B cell (primary cell): Measurements from ENCODE around the gene ERI3. TPM values are rescaled to one million over a fixed set of nuclear protein-coding genes. Genes with fewer than 3 reads are reported as not detected.

Experiments used
- ATAC-seq: fragments of 200-7000 bp; cut with Tn5 transposase; one replicate; pipeline ENCODE4 v1.10.0; 2021; ENCODE audit warnings: low read depth, mild to moderate bottlenecking, moderate number of reproducible peaks, moderate library complexity
- CTCF ChIA-PET: fragments of 350-600 bp; sonication (Branson Sonifier 250); formaldehyde crosslinking; loops from one replicate; lab custom pipeline; 2021; ENCODE audit warnings: antibody characterized with exemption, inconsistent platforms; lab: Charles Lee
- POLR2A ChIA-PET: fragments of 350-600 bp; sonication (Branson Sonifier 250); formaldehyde crosslinking; loops from one replicate; lab custom pipeline; 2021; ENCODE audit warnings: antibody characterized with exemption; lab: Charles Lee
- DNase-seq: peaks from one replicate; pipeline ENCODE4 v3.0.0; 2013
- H2AFZ ChIP-seq: 2 replicates; pipeline ENCODE4 v1.6.1; 2012; ENCODE audit warnings: mild to moderate bottlenecking, low read depth, low read length; ENCODE audit not compliant: insufficient read depth, poor library complexity, severe bottlenecking
- H3K27ac ChIP-seq, 2 donors: 1 replicate in 1 of 2; 2 replicates in 1 of 2; pipeline ENCODE4 v1.5.1; 2012 to 2013; ENCODE audit warnings: low read length in 2 of 2, mild to moderate bottlenecking in 2 of 2, moderate library complexity in 1 of 2
- H3K27me3 ChIP-seq, 4 experiments: fragments of 200-600 bp in 1 of 4; sonication (generic) in 1 of 4; replicated peaks in 1 of 4; 1 replicate in 2 of 4; 2 replicates in 2 of 4; pipeline versions ENCODE4 v1.6.1 to v1.7.0; 2013 to 2016; ENCODE audit warnings: low read length in 3 of 4, mild to moderate bottlenecking in 2 of 4, mixed read lengths in 1 of 4, moderate library complexity in 1 of 4; ENCODE audit not compliant: insufficient read depth in 4 of 4, control insufficient read depth in 3 of 4; ENCODE audit errors: control extremely low read depth in 1 of 4
- H3K36me3 ChIP-seq, 2 experiments: replicated peaks in 1 of 2; 1 replicate in 1 of 2; 2 replicates in 1 of 2; pipeline versions ENCODE4 v1.6.1 to v1.7.1; 2013; ENCODE audit warnings: low read length in 1 of 2; ENCODE audit not compliant: insufficient read depth in 2 of 2, control insufficient read depth in 1 of 2; ENCODE audit errors: control extremely low read depth in 1 of 2, extremely low read depth in 1 of 2
- H3K4me1 ChIP-seq, 2 donors: fragments of 200-600 bp in 1 of 2; sonication (generic) in 1 of 2; 1 replicate in 1 of 2; 2 replicates in 1 of 2; pipeline versions ENCODE4 v1.5.1 to v1.6.1; 2013 to 2017; ENCODE audit warnings: low read length in 2 of 2; ENCODE audit not compliant: control insufficient read depth in 2 of 2, insufficient read depth in 2 of 2
- H3K4me2 ChIP-seq: replicated peaks from 2 replicates; pipeline ENCODE3; 2012; ENCODE audit warnings: mild to moderate bottlenecking, low read depth, low read length; ENCODE audit not compliant: poor library complexity, severe bottlenecking
- H3K4me3 ChIP-seq, 5 experiments: fragments of 200-600 bp in 1 of 5; sonication (generic) in 1 of 5; 1 replicate in 3 of 5; 2 replicates in 2 of 5; pipeline versions ENCODE4 v1.5.1 to v1.7.0; 2011 to 2016; ENCODE audit warnings: low read length in 4 of 5, mild to moderate bottlenecking in 4 of 5, low read depth in 2 of 5, control low read depth in 1 of 5, moderate library complexity in 1 of 5; ENCODE audit not compliant: insufficient read depth in 1 of 5; ENCODE audit errors: control extremely low read depth in 1 of 5, extremely low read depth in 1 of 5
- H3K79me2 ChIP-seq: fragments of 200-600 bp; sonication (generic); one replicate; pipeline ENCODE4 v1.6.0; 2016; ENCODE audit warnings: low read length; ENCODE audit not compliant: control insufficient read depth, insufficient read depth
- H3K9ac ChIP-seq: fragments of 200-600 bp; sonication (generic); 2 replicates; pipeline ENCODE4 v1.6.1; 2017; ENCODE audit warnings: mild to moderate bottlenecking, low read length, moderate library complexity
- H3K9me3 ChIP-seq, 3 donors: one replicate each; pipeline versions ENCODE4 v1.6.1 to v1.7.1; 2013; ENCODE audit warnings: low read length in 2 of 3; ENCODE audit not compliant: control insufficient read depth in 2 of 3, insufficient read depth in 1 of 3; ENCODE audit errors: control extremely low read depth in 1 of 3
- H4K20me1 ChIP-seq: 2 replicates; pipeline ENCODE4 v1.6.0; 2012; ENCODE audit warnings: mild to moderate bottlenecking, low read length; ENCODE audit not compliant: insufficient read depth, control insufficient read depth, poor library complexity, severe bottlenecking
- H3K27ac Mint-ChIP-seq: one replicate; pipeline ENCODE4 v1.8.0; 2021; ENCODE audit warnings: mixed read lengths
- H3K27me3 Mint-ChIP-seq: one replicate; pipeline ENCODE4 v1.8.0; 2021; ENCODE audit warnings: mixed read lengths
- H3K4me1 Mint-ChIP-seq: one replicate; pipeline ENCODE4 v1.8.0; 2021; ENCODE audit warnings: mixed read lengths
- H3K4me3 Mint-ChIP-seq: one replicate; pipeline ENCODE4 v1.8.0; 2021; ENCODE audit warnings: mixed read lengths
- H3K9me3 Mint-ChIP-seq: one replicate; pipeline ENCODE4 v1.8.0; 2022; ENCODE audit warnings: mixed read lengths; ENCODE audit not compliant: insufficient read depth
- EZH2 ChIP-seq: IDR thresholded peaks from 2 replicates; pipeline ENCODE4 v1.6.1; 2012; ENCODE audit warnings: borderline replicate concordance, low read depth, mild to moderate bottlenecking, moderate library complexity, low read length; ENCODE audit not compliant: insufficient read depth, poor library complexity, severe bottlenecking
- WGBS: methylation state at CpG from one replicate; pipeline ENCODE4 v1.1.5; 2013; ENCODE audit warnings: missing lambda C conversion rate; ENCODE audit not compliant: insufficient coverage; 5-methylcytosine and 5-hydroxymethylcytosine counted together
- intact Hi-C: fragments of 100-400 bp; cut with micrococcal nuclease; formaldehyde crosslinking; loops from one replicate; pipeline ENCODE4 v1.10.0; 2022
- polyA plus RNA-seq: library from polyadenylated mRNA; depleted of rRNA; stranded (reverse); fragments of >200 nt; gene quantifications from 2 replicates; pipeline ENCODE4 v1.2.3, GENCODE V29; 2012
- total RNA-seq, 2 donors: library from RNA; stranded (reverse); fragments of 120-200 nt in 1 of 2; gene quantifications; 1 replicate in 1 of 2; 2 replicates in 1 of 2; pipeline versions ENCODE4 v1.2.3 to v1.2.4, GENCODE V29; 2013 to 2022
- TF ChIP-seq, protein P1 (sequence below): fragments of 200-600 bp; IDR thresholded peaks from one replicate; pipeline ENCODE4 v1.8.0; 2022; ENCODE audit warnings: antibody characterized with exemption, mild to moderate bottlenecking

ERI3 gene
- total and polyA plus RNA-seq, 2 donors (not counting 1 experiment from before 2014, with no cell fraction given): 37.5 to 53.9 TPM

DNA sequence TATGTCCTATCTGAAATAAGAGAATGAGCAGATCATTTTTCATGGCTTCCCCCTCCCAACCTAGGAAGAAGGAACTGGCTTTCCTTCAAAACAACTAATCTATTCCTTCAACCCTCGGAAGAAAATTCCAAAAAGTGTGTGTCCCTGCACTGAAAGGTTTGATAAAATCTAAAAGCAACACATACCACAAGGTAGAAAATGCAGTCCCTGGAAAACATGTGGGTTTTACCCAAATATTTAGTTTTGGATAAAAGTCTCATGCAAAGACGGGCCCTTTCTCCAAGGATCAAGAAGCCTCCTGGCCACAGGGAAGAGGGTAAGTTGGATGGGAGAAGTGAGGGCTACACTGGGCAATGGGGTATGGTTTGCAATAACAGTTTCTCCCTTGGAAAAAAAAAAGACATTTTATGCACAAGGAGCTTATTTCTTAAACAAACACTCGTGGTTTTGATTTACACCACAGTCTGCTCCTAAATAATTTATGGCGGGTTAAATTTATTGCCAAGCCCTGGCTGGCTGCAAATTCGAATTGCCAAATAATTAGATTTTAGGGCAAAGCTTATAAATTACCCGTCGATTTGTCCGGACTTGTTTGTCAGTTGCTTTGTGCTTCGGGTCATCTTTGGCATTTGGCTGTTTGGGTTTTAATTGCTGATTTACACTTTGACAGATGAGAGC lies 28.9 kb downstream of the ERI3 start:
- TF ChIP-seq, protein P1, sequence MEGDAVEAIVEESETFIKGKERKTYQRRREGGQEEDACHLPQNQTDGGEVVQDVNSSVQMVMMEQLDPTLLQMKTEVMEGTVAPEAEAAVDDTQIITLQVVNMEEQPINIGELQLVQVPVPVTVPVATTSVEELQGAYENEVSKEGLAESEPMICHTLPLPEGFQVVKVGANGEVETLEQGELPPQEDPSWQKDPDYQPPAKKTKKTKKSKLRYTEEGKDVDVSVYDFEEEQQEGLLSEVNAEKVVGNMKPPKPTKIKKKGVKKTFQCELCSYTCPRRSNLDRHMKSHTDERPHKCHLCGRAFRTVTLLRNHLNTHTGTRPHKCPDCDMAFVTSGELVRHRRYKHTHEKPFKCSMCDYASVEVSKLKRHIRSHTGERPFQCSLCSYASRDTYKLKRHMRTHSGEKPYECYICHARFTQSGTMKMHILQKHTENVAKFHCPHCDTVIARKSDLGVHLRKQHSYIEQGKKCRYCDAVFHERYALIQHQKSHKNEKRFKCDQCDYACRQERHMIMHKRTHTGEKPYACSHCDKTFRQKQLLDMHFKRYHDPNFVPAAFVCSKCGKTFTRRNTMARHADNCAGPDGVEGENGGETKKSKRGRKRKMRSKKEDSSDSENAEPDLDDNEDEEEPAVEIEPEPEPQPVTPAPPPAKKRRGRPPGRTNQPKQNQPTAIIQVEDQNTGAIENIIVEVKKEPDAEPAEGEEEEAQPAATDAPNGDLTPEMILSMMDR: no peak
- TF ChIP-seq EZH2: no peak

DNA sequence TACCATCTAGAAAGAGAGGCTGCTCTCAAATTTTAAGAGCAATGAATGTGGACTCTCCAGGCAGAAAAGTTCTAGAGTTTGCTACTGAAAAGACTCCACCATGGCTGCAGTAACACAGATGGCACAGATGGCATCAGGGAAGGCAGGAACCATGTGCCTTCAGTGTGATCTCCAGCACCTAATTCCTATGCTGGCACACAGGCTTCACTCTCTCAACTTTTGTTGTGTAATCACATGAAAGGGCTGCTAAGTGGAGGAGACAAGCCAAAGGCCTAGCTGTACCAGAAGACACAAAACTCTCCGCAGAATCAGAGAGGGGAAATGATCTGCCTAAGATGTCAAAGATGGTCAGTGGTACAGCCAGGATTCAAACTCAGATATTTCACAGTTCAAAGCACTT lies 31.1 kb downstream of the ERI3 start:
- no peak overlapping the region for H3K4me3 Mint-ChIP-seq
- Histone ChIP-seq H3K79me2 (no peaks in the 10 kb centered on the region), H3K4me3 (no peak overlapping the region), H4K20me1 (no peaks in the 10 kb centered on the region), H3K4me2 (no peak overlapping the region), H3K9me3 (no peaks in the 10 kb centered on the region), H3K36me3 (peaks cover 0 to 36% of the 10 kb centered on the region in 2 experiments), H3K9ac (no peak overlapping the region), H3K4me1 (peaks cover 0 to 2% of the 10 kb centered on the region in 2 donors), H3K27ac (no peak overlapping the region), H3K27me3 (no peaks in the 10 kb centered on the region), H2AFZ (no peak overlapping the region)
- H3K27me3 Mint-ChIP-seq: no peaks in the 10 kb centered on the region
- H3K9me3 Mint-ChIP-seq: no peaks in the 10 kb centered on the region
- POLR2A ChIA-PET: no interaction called here
- intact Hi-C loops: no loop called here
- DNase-seq (no peak), ATAC-seq (no peak)
- peaks cover 1% of the 10 kb centered on the region for H3K4me1 Mint-ChIP-seq
- no CpG with 5 or more reads among the region's 1 CpG for WGBS
- CTCF ChIA-PET: interaction anchor here (1.1 kb wide), 1 partner anchor 8 kb away, joined by 3 read pairs; no protein-coding TSS in a partner anchor
- no peak for TF ChIP-seq EZH2
- H3K27ac Mint-ChIP-seq: no peak overlapping the region

More for the DNA sequence above, 28.9 kb downstream of the ERI3 start:
- H3K4me3 ChIP-seq: no peak overlapping the region
- H3K27me3 Mint-ChIP-seq: no peaks in the 10 kb centered on the region
- H3K9me3 Mint-ChIP-seq: no peaks in the 10 kb centered on the region
- H3K27ac Mint-ChIP-seq: no peak overlapping the region
- H3K4me2 ChIP-seq: no peak overlapping the region
- ChIA-PET CTCF (no interaction called here), POLR2A (interaction anchor here (0.6 kb wide), 1 partner anchor 873 kb away, joined by 4 read pairs; no protein-coding TSS in a partner anchor)
- no peaks in the 10 kb centered on the region for H3K4me1 Mint-ChIP-seq
- H3K79me2 ChIP-seq: peaks cover 7% of the 10 kb centered on the region
- intact Hi-C loops: no loop called here
- ATAC-seq: no peak
- no peaks in the 10 kb centered on the region for H3K9me3 ChIP-seq
- H3K9ac ChIP-seq: no peak overlapping the region
- DNase-seq: no peak
- no peaks in the 10 kb centered on the region for H3K4me1 ChIP-seq
- H3K27me3 ChIP-seq: no peaks in the 10 kb centered on the region
- 100% methylated on average over 1 of the region's 9 CpGs for WGBS
- no peak overlapping the region for H3K27ac ChIP-seq
- no peak overlapping the region for H3K4me3 Mint-ChIP-seq
- no peak overlapping the region for H2AFZ ChIP-seq
- H4K20me1 ChIP-seq: no peaks in the 10 kb centered on the region
- H3K36me3 ChIP-seq: peaks cover 0 to 24% of the 10 kb centered on the region in 2 experiments
